ENCODE results near the gene ARHGEF11.

Gene ARHGEF11, protein sequence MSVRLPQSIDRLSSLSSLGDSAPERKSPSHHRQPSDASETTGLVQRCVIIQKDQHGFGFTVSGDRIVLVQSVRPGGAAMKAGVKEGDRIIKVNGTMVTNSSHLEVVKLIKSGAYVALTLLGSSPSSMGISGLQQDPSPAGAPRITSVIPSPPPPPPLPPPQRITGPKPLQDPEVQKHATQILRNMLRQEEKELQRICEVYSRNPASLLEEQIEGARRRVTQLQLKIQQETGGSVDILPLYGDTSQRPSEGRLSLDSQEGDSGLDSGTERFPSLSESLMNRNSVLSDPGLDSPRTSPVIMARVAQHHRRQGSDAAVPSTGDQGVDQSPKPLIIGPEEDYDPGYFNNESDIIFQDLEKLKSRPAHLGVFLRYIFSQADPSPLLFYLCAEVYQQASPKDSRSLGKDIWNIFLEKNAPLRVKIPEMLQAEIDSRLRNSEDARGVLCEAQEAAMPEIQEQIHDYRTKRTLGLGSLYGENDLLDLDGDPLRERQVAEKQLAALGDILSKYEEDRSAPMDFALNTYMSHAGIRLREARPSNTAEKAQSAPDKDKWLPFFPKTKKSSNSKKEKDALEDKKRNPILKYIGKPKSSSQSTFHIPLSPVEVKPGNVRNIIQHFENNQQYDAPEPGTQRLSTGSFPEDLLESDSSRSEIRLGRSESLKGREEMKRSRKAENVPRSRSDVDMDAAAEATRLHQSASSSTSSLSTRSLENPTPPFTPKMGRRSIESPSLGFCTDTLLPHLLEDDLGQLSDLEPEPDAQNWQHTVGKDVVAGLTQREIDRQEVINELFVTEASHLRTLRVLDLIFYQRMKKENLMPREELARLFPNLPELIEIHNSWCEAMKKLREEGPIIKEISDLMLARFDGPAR (N-terminal part only)

DNA sequence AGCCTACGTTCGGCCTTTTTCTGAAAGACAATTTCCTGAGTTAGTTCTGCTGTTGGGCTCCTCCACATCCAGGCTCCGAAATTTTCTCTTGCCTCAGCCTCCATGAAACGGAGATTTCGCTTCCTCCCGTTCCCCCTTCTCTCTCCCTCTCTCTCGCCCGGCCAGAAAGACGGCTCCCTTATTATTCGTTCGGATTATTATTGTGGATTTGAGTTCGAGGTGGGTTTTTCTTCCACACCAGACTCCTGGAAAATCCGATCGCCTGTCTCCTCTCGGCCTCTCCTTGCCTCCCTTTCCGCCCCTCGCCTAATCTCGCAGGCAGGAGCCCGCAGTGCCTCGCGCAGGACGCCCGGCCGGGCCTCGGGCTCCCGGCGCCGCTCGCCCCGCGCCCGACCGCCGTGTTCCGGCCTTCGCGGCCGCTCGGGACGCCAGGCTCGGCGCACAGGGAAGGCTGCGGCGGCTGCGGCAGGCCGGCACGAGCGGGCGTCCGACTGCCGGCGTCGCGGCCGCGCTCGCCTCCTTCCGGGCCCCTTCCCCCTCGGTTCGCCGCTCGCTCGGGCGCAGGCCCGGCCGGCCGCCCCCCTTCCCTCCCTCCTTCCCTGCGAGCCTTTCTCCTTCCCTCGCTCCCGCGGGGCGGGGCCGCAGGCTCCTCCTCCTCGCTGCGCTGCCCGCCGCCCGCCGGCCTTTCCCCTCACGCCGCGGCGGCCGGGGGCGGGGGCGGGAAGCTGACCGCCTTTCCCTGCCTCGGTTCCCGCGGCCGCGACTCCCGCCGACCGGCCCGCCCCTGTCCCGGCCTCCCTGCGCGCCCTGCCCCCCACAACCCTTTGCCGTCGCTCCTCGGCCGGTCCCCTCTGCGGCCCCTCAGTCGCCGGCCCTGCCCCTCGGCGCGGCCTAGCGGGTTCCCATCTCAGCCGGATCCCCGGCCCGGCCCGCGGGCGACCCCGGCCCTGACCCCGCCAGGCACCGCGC, at the start of gene ARHGEF11:
Gene ARHGEF11 (minus strand): TSS at position 493 of the 969 bp plus-strand sequence. CDS start 1,412 bp downstream, outside the sequence.
- DNase-seq (ENCODE audit: extremely low read depth, insufficient read length): peak; percentile 70
- TF ChIP-seq, protein P1, sequence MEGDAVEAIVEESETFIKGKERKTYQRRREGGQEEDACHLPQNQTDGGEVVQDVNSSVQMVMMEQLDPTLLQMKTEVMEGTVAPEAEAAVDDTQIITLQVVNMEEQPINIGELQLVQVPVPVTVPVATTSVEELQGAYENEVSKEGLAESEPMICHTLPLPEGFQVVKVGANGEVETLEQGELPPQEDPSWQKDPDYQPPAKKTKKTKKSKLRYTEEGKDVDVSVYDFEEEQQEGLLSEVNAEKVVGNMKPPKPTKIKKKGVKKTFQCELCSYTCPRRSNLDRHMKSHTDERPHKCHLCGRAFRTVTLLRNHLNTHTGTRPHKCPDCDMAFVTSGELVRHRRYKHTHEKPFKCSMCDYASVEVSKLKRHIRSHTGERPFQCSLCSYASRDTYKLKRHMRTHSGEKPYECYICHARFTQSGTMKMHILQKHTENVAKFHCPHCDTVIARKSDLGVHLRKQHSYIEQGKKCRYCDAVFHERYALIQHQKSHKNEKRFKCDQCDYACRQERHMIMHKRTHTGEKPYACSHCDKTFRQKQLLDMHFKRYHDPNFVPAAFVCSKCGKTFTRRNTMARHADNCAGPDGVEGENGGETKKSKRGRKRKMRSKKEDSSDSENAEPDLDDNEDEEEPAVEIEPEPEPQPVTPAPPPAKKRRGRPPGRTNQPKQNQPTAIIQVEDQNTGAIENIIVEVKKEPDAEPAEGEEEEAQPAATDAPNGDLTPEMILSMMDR (IDR thresholded peaks at IDR 0.05; ENCODE audit: insufficient read depth, low read length, poor library complexity, severe bottlenecking): no peak
- H3K36me3 ChIP-seq (ENCODE audit: control insufficient read depth, insufficient read depth, low read length): no peaks in the 10 kb centered on the region
- no peaks in the 10 kb centered on the region for H3K27me3 ChIP-seq (replicated peaks; ENCODE audit: control insufficient read depth, insufficient read depth, low read length)
- peak within 1 kb of the TSS; percentile 64 for H3K4me3 ChIP-seq (replicated peaks; ENCODE audit: low read depth, low read length)

DNA sequence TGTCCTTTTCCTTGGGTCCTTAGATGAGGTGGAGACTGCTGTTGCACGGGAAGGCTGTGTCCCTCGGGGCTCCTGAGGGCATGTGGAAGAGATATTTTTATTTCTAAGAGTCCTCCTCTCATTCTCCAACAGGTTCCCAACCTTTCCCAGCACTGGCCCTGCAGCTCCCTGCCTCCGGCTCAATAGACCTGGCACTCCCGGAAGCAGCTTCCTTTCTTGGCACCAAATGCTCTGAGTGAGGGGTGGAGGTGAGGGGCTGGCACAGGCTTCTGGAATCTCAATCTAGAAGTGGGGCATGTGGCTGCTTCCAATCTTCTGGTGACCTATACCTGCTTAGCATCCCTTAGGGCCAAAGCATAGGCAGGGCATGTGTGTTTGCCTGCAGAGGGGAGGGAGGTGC, 49.5 kb upstream of the ARHGEF11 start:
- DNase-seq (ENCODE audit: extremely low read depth, insufficient read length): no peak
- no peak overlapping the region for H3K4me3 ChIP-seq (replicated peaks; ENCODE audit: low read depth, low read length)
- TF ChIP-seq, protein P1 (IDR thresholded peaks at IDR 0.05; ENCODE audit: insufficient read depth, low read length, poor library complexity, severe bottlenecking): no peak

DNA sequence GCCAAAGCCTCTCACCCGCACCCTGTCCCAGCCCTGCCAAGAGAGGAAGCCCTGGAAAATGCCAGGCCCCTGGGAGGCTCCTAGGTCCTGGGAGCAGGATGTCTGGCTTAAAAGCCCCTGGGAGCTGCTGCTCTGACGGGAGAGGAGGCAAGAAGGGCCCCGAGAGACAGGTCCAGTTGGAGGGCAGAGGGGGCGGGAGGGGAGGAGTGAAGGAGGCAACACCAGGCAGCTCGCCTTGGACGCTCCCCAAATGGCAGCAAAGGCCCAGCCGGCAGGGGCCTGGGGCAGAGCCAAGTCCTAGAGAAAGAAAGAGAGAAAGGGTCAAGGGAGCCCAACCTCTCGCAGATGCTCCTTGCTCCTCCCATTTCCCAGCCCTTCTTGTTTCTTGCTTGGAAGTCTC, 47.3 kb upstream of the ARHGEF11 start:
- DNase-seq (ENCODE audit: extremely low read depth, insufficient read length): no peak
- Histone ChIP-seq H3K4me3 (replicated peaks; ENCODE audit: low read depth, low read length) (no peak overlapping the region), H3K36me3 (ENCODE audit: control insufficient read depth, insufficient read depth, low read length) (no peaks in the 10 kb centered on the region), H3K27me3 (replicated peaks; ENCODE audit: control insufficient read depth, insufficient read depth, low read length) (no peaks in the 10 kb centered on the region)
- TF ChIP-seq, protein P1 (IDR thresholded peaks at IDR 0.05; ENCODE audit: insufficient read depth, low read length, poor library complexity, severe bottlenecking): no peak

More for the DNA sequence above, 49.5 kb upstream of the ARHGEF11 start:
- Histone ChIP-seq H3K27me3 (replicated peaks; ENCODE audit: control insufficient read depth, insufficient read depth, low read length) (no peaks in the 10 kb centered on the region), H3K36me3 (ENCODE audit: control insufficient read depth, insufficient read depth, low read length) (no peaks in the 10 kb centered on the region)

DNA sequence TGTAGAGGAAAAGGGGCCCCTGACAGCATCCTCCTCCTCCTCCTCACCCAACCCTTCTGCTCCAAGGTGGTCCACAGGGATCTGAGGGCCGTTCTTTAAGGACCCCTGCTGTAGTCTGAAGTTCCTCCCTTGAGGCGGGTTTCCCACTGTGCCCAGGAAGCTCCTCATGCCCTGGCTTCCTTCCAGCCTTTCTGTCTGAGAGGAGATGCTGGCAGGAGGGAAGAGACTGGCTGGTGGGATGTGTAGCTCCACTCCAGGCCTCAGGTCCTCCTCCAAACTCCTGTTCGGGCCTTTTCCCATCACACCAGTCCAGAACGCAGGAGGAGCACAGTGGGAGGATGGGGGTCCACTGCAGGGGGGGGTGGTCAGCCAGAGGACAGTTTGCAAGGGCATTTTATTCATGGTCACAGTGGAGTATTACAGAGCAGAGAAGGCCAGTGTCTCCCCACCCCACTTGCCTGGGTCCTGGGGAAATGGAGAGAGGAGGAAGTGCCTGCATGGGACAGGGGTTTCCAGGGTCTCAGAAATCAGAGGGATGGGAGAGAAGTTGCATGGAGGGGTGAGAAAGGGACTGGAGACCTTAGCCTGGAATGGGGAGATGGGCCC, 46.2 kb upstream of the ARHGEF11 start:
- TF ChIP-seq, protein P1 (IDR thresholded peaks at IDR 0.05; ENCODE audit: insufficient read depth, low read length, poor library complexity, severe bottlenecking): no peak
- no peaks in the 10 kb centered on the region for H3K27me3 ChIP-seq (replicated peaks; ENCODE audit: control insufficient read depth, insufficient read depth, low read length)
- no peaks in the 10 kb centered on the region for H3K36me3 ChIP-seq (ENCODE audit: control insufficient read depth, insufficient read depth, low read length)
- DNase-seq (ENCODE audit: extremely low read depth, insufficient read length): no peak
- H3K4me3 ChIP-seq (replicated peaks; ENCODE audit: low read depth, low read length): no peak overlapping the region

DNA sequence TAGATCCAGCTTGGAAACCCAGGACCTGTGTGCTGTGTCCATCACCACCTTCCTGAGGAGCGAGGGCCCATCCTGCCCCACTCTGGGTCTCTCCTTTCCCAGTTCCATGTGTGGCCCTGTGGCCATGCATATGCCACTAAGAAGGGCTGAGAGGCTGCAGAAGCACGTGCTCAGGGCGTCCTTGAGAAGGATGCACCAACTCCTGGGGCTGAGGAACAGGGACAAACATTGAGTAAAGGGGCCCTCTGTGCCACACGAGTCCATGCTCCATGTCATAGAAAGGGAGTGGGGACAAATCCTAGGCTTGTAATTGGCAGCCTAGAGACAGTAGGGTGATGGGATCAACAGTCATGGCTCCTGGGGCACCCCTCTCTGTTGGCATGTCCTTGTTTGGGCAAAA, 45.6 kb upstream of the ARHGEF11 start:
- H3K36me3 ChIP-seq (ENCODE audit: control insufficient read depth, insufficient read depth, low read length): no peaks in the 10 kb centered on the region
- TF ChIP-seq, protein P1 (IDR thresholded peaks at IDR 0.05; ENCODE audit: insufficient read depth, low read length, poor library complexity, severe bottlenecking): no peak
- DNase-seq (ENCODE audit: extremely low read depth, insufficient read length): no peak
- H3K27me3 ChIP-seq (replicated peaks; ENCODE audit: control insufficient read depth, insufficient read depth, low read length): no peaks in the 10 kb centered on the region
- no peak overlapping the region for H3K4me3 ChIP-seq (replicated peaks; ENCODE audit: low read depth, low read length)

All from GM06990 (cell line).